Eye (tissue), 1 donor: ENCODE data around the gene KRT34.

Experiments used
- DNase-seq: peaks from one replicate; pipeline ENCODE4 v3.0.0-alpha.2; 2015

The KRT34 gene

DNA sequence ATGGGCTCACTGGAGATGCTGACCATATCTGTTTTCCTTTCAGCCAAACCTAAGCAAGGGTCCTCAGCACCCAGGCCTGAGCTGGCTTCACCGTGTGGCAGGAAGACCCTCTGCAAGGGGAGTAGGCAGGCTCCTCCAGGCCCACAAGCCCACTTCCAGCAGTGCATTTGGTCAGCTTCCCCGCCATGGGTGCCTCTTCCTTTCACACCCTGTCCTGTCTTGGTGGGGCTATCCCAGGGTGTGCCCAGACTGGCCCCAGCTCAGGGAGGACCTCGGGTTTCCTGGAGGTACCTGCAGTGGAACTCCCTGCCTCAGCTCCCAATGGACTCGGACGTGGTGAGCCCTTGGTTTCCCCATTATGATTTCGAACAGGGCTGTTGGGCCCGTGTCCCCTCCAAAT is 53.9 kb downstream of the KRT34 start:
- no peak for DNase-seq
